ENCODE measurements around the gene WFDC12. TPM values are rescaled to one million over a fixed set of nuclear protein-coding genes. Genes with fewer than 3 reads are reported as not detected.

The WFDC12 gene
- polyA plus RNA-seq, 1 experiment: not detected

DNA sequence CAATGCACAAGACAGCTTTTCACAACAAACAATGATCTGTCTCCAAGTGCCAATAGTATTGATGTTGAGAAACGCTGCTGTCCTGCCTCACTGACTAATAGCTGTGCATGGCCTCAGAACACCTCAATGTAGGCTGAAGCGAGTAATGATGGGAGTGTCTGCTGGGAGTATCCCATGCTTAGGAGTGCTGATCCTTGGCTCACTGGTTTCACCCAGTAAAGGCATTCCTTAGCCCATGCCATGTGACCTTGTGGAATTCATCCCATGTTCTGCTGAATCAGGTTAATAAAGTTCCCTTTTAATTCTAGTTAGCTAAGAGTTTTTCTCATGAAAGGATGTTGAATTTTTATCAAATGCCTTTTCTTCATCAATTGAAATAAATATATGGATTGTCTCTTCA lies 3.8 kb upstream of the WFDC12 start:
- TF ChIP-seq, protein P1, sequence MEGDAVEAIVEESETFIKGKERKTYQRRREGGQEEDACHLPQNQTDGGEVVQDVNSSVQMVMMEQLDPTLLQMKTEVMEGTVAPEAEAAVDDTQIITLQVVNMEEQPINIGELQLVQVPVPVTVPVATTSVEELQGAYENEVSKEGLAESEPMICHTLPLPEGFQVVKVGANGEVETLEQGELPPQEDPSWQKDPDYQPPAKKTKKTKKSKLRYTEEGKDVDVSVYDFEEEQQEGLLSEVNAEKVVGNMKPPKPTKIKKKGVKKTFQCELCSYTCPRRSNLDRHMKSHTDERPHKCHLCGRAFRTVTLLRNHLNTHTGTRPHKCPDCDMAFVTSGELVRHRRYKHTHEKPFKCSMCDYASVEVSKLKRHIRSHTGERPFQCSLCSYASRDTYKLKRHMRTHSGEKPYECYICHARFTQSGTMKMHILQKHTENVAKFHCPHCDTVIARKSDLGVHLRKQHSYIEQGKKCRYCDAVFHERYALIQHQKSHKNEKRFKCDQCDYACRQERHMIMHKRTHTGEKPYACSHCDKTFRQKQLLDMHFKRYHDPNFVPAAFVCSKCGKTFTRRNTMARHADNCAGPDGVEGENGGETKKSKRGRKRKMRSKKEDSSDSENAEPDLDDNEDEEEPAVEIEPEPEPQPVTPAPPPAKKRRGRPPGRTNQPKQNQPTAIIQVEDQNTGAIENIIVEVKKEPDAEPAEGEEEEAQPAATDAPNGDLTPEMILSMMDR (IDR thresholded peaks at IDR 0.05; ENCODE audit: low read depth, low read length): no peak
- DNase-seq (ENCODE audit: low read depth, low spot score): no peak
- no peak overlapping the region for H3K27ac ChIP-seq (ENCODE audit: low read depth, low read length)
- ChIA-PET CTCF (no interaction called here), POLR2A (no interaction called here)
- H3K27me3 ChIP-seq (ENCODE audit: control insufficient read depth, insufficient read depth, low read length): peaks cover 6% of the 10 kb centered on the region
- H3K9me3 ChIP-seq (ENCODE audit: control insufficient read depth, insufficient read depth, low read length): no peaks in the 10 kb centered on the region
- no peak overlapping the region for H3K4me3 ChIP-seq (ENCODE audit: low read depth, low read length)

DNA sequence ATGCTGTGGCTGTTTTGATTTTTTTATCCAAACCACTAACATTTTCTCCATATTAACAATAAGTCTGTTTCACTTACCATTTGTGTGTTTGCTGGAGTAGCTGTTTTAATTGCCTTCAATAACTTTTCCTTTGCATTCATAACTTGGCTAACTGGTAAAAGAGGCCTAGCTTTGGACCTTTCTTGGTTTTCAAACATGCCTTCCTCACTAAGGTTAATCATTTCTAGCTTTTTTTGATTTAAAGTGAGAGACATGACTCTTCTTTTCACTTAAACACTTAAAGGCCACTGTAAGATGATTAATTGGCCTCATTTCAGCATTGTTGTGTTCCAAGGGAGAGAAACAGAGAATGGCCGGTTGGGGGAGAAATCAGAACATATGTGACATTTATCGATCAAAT lies 2.9 kb downstream of the WFDC12 start:
- peaks cover 3% of the 10 kb centered on the region for H3K27me3 ChIP-seq (ENCODE audit: control insufficient read depth, insufficient read depth, low read length)
- DNase-seq (ENCODE audit: low read depth, low spot score): no peak
- no peak overlapping the region for H3K4me3 ChIP-seq (ENCODE audit: low read depth, low read length)
- ChIA-PET POLR2A (no interaction called here), CTCF (interaction anchor here (1.1 to 1.4 kb wide), 2 partner anchors 25 to 77 kb away, joined by 3 read pairs; no protein-coding TSS in a partner anchor)
- no peak overlapping the region for H3K27ac ChIP-seq (ENCODE audit: low read depth, low read length)
- TF ChIP-seq, protein P1 (IDR thresholded peaks at IDR 0.05; ENCODE audit: low read depth, low read length): no peak
- no peaks in the 10 kb centered on the region for H3K9me3 ChIP-seq (ENCODE audit: control insufficient read depth, insufficient read depth, low read length)

DNA sequence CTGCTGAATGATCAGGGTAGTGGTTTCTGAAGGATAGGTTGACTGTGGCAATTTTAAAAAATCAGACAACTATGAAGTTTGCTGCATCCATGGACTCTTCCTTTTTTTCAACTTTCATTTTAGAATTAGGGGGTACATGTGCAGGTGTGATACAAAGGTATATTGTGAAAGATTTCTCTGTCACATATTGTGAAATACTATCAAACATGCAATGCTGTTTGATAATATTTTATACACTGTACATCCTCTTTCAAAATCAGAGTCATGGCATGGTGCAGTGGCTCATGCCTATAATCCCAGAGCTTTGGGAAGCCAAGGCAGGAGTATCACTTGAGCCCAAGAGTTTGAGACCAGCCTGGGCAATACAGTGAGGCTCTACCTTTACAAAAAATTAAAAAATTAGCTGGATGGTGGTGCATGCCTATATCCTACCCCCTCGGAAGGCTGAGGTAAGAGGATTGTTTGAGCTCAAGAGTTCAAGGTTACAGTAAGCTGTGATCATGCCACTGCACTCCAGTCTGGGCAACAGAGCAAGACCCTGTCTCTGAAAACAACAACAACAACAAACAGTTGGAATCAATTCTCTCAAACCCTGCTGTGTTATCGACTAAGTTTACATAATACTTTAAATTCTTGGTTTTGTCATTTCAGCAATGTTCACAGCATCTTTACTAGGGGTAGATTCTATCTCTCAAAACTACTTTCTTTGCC lies 4.6 kb downstream of the WFDC12 start:
- POLR2A ChIA-PET: interaction anchor here (0.6 kb wide), 1 partner anchor 208 kb away, joined by 4 read pairs; no protein-coding TSS in a partner anchor
- H3K27ac ChIP-seq (ENCODE audit: low read depth, low read length): no peak overlapping the region
- DNase-seq (ENCODE audit: low read depth, low spot score): no peak
- CTCF ChIA-PET: interaction anchor here (1.1 kb wide), 1 partner anchor 19 kb away, joined by 3 read pairs; no protein-coding TSS in a partner anchor
- TF ChIP-seq, protein P1 (IDR thresholded peaks at IDR 0.05; ENCODE audit: low read depth, low read length): no peak
- peaks cover 7% of the 10 kb centered on the region for H3K27me3 ChIP-seq (ENCODE audit: control insufficient read depth, insufficient read depth, low read length)
- no peak overlapping the region for H3K4me3 ChIP-seq (ENCODE audit: low read depth, low read length)
- H3K9me3 ChIP-seq (ENCODE audit: control insufficient read depth, insufficient read depth, low read length): no peaks in the 10 kb centered on the region

DNA sequence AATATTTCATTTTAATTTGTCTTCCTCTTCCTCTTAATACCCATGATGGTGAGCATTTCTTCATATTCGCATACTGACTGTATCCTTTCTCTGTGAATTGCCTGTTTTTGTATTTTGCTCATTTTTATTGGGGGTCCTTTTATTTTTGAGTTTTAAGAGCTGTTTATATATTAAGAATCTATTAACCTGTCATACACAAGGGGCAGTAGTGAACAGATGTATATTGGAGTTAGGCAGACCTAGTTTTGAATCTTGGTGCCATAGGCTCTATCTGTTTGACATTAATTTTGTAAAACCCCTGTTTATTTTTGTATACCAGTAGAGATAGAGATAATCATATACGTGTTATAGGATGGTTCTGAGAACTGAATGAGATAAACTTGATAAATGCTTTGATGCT lies 6.2 kb downstream of the WFDC12 start:
- POLR2A ChIA-PET: no interaction called here
- Histone ChIP-seq H3K9me3 (ENCODE audit: control insufficient read depth, insufficient read depth, low read length) (no peaks in the 10 kb centered on the region), H3K4me3 (ENCODE audit: low read depth, low read length) (no peak overlapping the region), H3K27me3 (ENCODE audit: control insufficient read depth, insufficient read depth, low read length) (peaks cover 7% of the 10 kb centered on the region), H3K27ac (ENCODE audit: low read depth, low read length) (no peak overlapping the region)
- no peak for DNase-seq (ENCODE audit: low read depth, low spot score)
- TF ChIP-seq, protein P1 (IDR thresholded peaks at IDR 0.05; ENCODE audit: low read depth, low read length): 0 out of 2 replicates have a peak, but pooled peaks have one; percentile 5
- CTCF ChIA-PET: interaction anchor here (1.0 to 1.3 kb wide), 2 partner anchors 11 to 172 kb away, joined by 4 read pairs; no protein-coding TSS in a partner anchor

DNA sequence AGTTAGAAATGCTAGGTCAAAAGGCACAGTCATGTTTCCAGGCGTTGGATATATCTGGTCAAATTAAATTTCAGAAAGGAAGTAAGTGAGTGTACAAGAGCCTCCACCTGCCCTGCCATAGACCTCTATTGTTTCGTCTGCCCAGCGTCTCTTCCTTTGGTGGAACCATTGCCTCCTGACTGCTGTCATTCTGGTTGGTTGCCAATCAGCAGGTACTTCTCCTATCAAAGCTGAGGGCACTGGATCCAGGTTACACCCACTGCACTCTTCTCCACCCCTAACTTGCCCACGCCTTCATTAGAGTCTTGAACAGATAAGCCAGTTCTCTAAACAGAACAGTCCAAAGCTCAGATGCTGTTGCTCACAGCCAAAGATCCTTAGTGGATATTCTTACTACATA lies 6.7 kb downstream of the WFDC12 start:
- Histone ChIP-seq H3K4me3 (ENCODE audit: low read depth, low read length) (no peak overlapping the region), H3K9me3 (ENCODE audit: control insufficient read depth, insufficient read depth, low read length) (no peaks in the 10 kb centered on the region), H3K27ac (ENCODE audit: low read depth, low read length) (no peak overlapping the region), H3K27me3 (ENCODE audit: control insufficient read depth, insufficient read depth, low read length) (peaks cover 8% of the 10 kb centered on the region)
- TF ChIP-seq, protein P1 (IDR thresholded peaks at IDR 0.05; ENCODE audit: low read depth, low read length): no peak
- CTCF ChIA-PET: interaction anchor here (1.0 to 1.3 kb wide), 2 partner anchors 11 to 173 kb away, joined by 4 read pairs; no protein-coding TSS in a partner anchor
- POLR2A ChIA-PET: no interaction called here
- no peak for DNase-seq (ENCODE audit: low read depth, low spot score)

All from AG04450 (cell line).